ENCODE data around the gene PPAT.

The PPAT gene

GRCh38 chr4:56469489-56470210, 34.2 kb upstream of the PPAT start:
- 100% methylated on average over 1 of the region's 6 CpGs; no CpG with 5 or more reads in 1 of the 2 donors for WGBS, 2 donors (ENCODE audit: extremely low coverage in 2 of 2, insufficient read length in 2 of 2, insufficient replicate concordance in 1 of 2)
- no peak overlapping the region for H3K27ac ChIP-seq (replicated peaks; ENCODE audit: low read length)
- H2AFZ ChIP-seq (ENCODE audit: low read length): no peak overlapping the region
- H4K8ac ChIP-seq (ENCODE audit: low read depth, low read length): no peak overlapping the region
- H3K9me3 ChIP-seq (replicated peaks in 1 of 2; ENCODE audit: control insufficient read depth in 2 of 2, insufficient read depth in 1 of 2, low read depth in 1 of 2, low read length in 2 of 2): no peaks in the 10 kb centered on the region
- no peak overlapping the region for H2BK15ac ChIP-seq (ENCODE audit: low read length)
- H3K36me3 ChIP-seq (replicated peaks in 1 of 2; ENCODE audit: control insufficient read depth in 2 of 2, insufficient read depth in 2 of 2, low read length in 2 of 2): peaks cover 7 to 59% of the 10 kb centered on the region in 2 donors
- H3K18ac ChIP-seq (ENCODE audit: low read length): no peak overlapping the region
- H3K4me2 ChIP-seq (ENCODE audit: insufficient read depth, low read length, poor library complexity, severe bottlenecking): no peak overlapping the region
- no peak overlapping the region for H2BK5ac ChIP-seq (ENCODE audit: low read length)
- no peaks in the 10 kb centered on the region for H3K27me3 ChIP-seq (ENCODE audit: control insufficient read depth in 3 of 3, insufficient read depth in 3 of 3, low read depth in 1 of 3, low read length in 3 of 3)
- no peak overlapping the region for H4K91ac ChIP-seq (ENCODE audit: low read depth, low read length, poor library complexity)
- H2AK5ac ChIP-seq (ENCODE audit: low read depth, low read length): no peak overlapping the region
- H3K4ac ChIP-seq (ENCODE audit: low read length): no peak overlapping the region
- DNase-seq (ENCODE audit: low spot score): no peak
- H3K14ac ChIP-seq (ENCODE audit: low read length): no peak overlapping the region
- no peak overlapping the region for H2BK120ac ChIP-seq (ENCODE audit: low read depth, low read length)
- H3K23ac ChIP-seq (ENCODE audit: low read depth, low read length, poor library complexity): no peak overlapping the region
- peaks cover 0 to 6% of the 10 kb centered on the region in 2 donors for H3K4me1 ChIP-seq (ENCODE audit: control insufficient read depth in 2 of 2, insufficient read depth in 1 of 2, low read depth in 1 of 2, low read length in 2 of 2)
- peaks cover 2% of the 10 kb centered on the region for H3K79me1 ChIP-seq (ENCODE audit: low read depth, low read length)
- H3K4me3 ChIP-seq (ENCODE audit: low read length in 2 of 2): no peak overlapping the region
- H3K9ac ChIP-seq (ENCODE audit: low read depth, low read length, poor library complexity): no peak overlapping the region
- H2BK12ac ChIP-seq (ENCODE audit: low read length): no peak overlapping the region

- H3K14ac ChIP-seq (ENCODE audit: low read length): no peak overlapping the region
- H3K4me2 ChIP-seq (ENCODE audit: insufficient read depth, low read length, poor library complexity, severe bottlenecking): peak overlapping the region; percentile 69
- H3K36me3 ChIP-seq (replicated peaks in 1 of 2; ENCODE audit: control insufficient read depth in 2 of 2, insufficient read depth in 2 of 2, low read length in 2 of 2): peaks cover 3 to 54% of the 10 kb centered on the region in 2 donors
- H3K23ac ChIP-seq (ENCODE audit: low read depth, low read length, poor library complexity): no peak overlapping the region
- no peak overlapping the region for H4K8ac ChIP-seq (ENCODE audit: low read depth, low read length)
- peak overlapping the region; percentile 92 for H2AFZ ChIP-seq (ENCODE audit: low read length)
- peak overlapping the region; percentile 79 to 92 for H3K4me3 ChIP-seq (ENCODE audit: low read length in 2 of 2)
- no peak overlapping the region for H2BK120ac ChIP-seq (ENCODE audit: low read depth, low read length)
- H3K4me1 ChIP-seq (ENCODE audit: control insufficient read depth in 2 of 2, insufficient read depth in 1 of 2, low read depth in 1 of 2, low read length in 2 of 2): peaks cover 0 to 6% of the 10 kb centered on the region in 2 donors
- H3K79me1 ChIP-seq (ENCODE audit: low read depth, low read length): peaks cover 2% of the 10 kb centered on the region
- no peak overlapping the region for H4K91ac ChIP-seq (ENCODE audit: low read depth, low read length, poor library complexity)
- H2BK12ac ChIP-seq (ENCODE audit: low read length): no peak overlapping the region
- H3K4ac ChIP-seq (ENCODE audit: low read length): no peak overlapping the region
- no peak overlapping the region for H2BK15ac ChIP-seq (ENCODE audit: low read length)
- H3K27ac ChIP-seq (replicated peaks; ENCODE audit: low read length): peak overlapping the region; percentile 79
- no CpG with 5 or more reads among the region's 10 CpGs for WGBS, 2 donors (ENCODE audit: extremely low coverage in 2 of 2, insufficient read length in 2 of 2, insufficient replicate concordance in 1 of 2)
- no peaks in the 10 kb centered on the region for H3K9me3 ChIP-seq (replicated peaks in 1 of 2; ENCODE audit: control insufficient read depth in 2 of 2, insufficient read depth in 1 of 2, low read depth in 1 of 2, low read length in 2 of 2)
- H2AK5ac ChIP-seq (ENCODE audit: low read depth, low read length): no peak overlapping the region
- H3K18ac ChIP-seq (ENCODE audit: low read length): no peak overlapping the region
- no peak overlapping the region for H2BK5ac ChIP-seq (ENCODE audit: low read length)
- DNase-seq (ENCODE audit: low spot score): no peak
- peak overlapping the region; percentile 51 for H3K9ac ChIP-seq (ENCODE audit: low read depth, low read length, poor library complexity)
- H3K27me3 ChIP-seq (ENCODE audit: control insufficient read depth in 3 of 3, insufficient read depth in 3 of 3, low read depth in 1 of 3, low read length in 3 of 3): no peaks in the 10 kb centered on the region
Observed at GRCh38 chr4:56468097-56468422, 32.6 kb upstream of the PPAT start.

GRCh38 chr4:56467284-56468096, 32.1 kb upstream of the PPAT start, which contains the start of gene SRP72:
Gene SRP72, plus strand, starts transcription at chr4:56467617. Its CDS starts 19 bp downstream, at chr4:56467636.
- H4K8ac ChIP-seq (ENCODE audit: low read depth, low read length): no peak within 1 kb of the TSS
- peak within 1 kb of the TSS; percentile 92 for H2AFZ ChIP-seq (ENCODE audit: low read length)
- no peak within 1 kb of the TSS for H4K91ac ChIP-seq (ENCODE audit: low read depth, low read length, poor library complexity)
- peak within 1 kb of the TSS; percentile 79 to 92 for H3K4me3 ChIP-seq (ENCODE audit: low read length in 2 of 2)
- peaks cover 0 to 6% of the 10 kb centered on the region in 2 donors for H3K4me1 ChIP-seq (ENCODE audit: control insufficient read depth in 2 of 2, insufficient read depth in 1 of 2, low read depth in 1 of 2, low read length in 2 of 2)
- peak within 1 kb of the TSS; percentile 49 for H3K23ac ChIP-seq (ENCODE audit: low read depth, low read length, poor library complexity)
- H3K4ac ChIP-seq (ENCODE audit: low read length): no peak within 1 kb of the TSS
- peak within 1 kb of the TSS; percentile 91 for H3K9ac ChIP-seq (ENCODE audit: low read depth, low read length, poor library complexity)
- H3K27me3 ChIP-seq (ENCODE audit: control insufficient read depth in 3 of 3, insufficient read depth in 3 of 3, low read depth in 1 of 3, low read length in 3 of 3): no peaks in the 10 kb centered on the region
- H3K36me3 ChIP-seq (replicated peaks in 1 of 2; ENCODE audit: control insufficient read depth in 2 of 2, insufficient read depth in 2 of 2, low read length in 2 of 2): peaks cover 3 to 54% of the 10 kb centered on the region in 2 donors
- H2AK5ac ChIP-seq (ENCODE audit: low read depth, low read length): no peak within 1 kb of the TSS
- H3K27ac ChIP-seq (replicated peaks; ENCODE audit: low read length): peak within 1 kb of the TSS; percentile 79
- H3K18ac ChIP-seq (ENCODE audit: low read length): peak within 1 kb of the TSS; percentile 97
- H2BK15ac ChIP-seq (ENCODE audit: low read length): no peak within 1 kb of the TSS
- no peak within 1 kb of the TSS for H2BK12ac ChIP-seq (ENCODE audit: low read length)
- no CpG with 5 or more reads among the region's 62 CpGs for WGBS, 2 donors (ENCODE audit: extremely low coverage in 2 of 2, insufficient read length in 2 of 2, insufficient replicate concordance in 1 of 2)
- H3K9me3 ChIP-seq (replicated peaks in 1 of 2; ENCODE audit: control insufficient read depth in 2 of 2, insufficient read depth in 1 of 2, low read depth in 1 of 2, low read length in 2 of 2): no peaks in the 10 kb centered on the region
- H3K14ac ChIP-seq (ENCODE audit: low read length): no peak within 1 kb of the TSS
- H2BK5ac ChIP-seq (ENCODE audit: low read length): peak within 1 kb of the TSS; percentile 92
- peaks cover 2% of the 10 kb centered on the region for H3K79me1 ChIP-seq (ENCODE audit: low read depth, low read length)
- no peak within 1 kb of the TSS for H2BK120ac ChIP-seq (ENCODE audit: low read depth, low read length)
- peak within 1 kb of the TSS; percentile 70 for H3K4me2 ChIP-seq (ENCODE audit: insufficient read depth, low read length, poor library complexity, severe bottlenecking)
- DNase-seq (ENCODE audit: low spot score): peak; percentile 77

- H3K36me3 ChIP-seq (replicated peaks in 1 of 2; ENCODE audit: control insufficient read depth in 2 of 2, insufficient read depth in 2 of 2, low read length in 2 of 2): peaks cover 7 to 54% of the 10 kb centered on the region in 2 donors
- peak overlapping the region; percentile 92 for H2BK5ac ChIP-seq (ENCODE audit: low read length)
- no peak overlapping the region for H3K9ac ChIP-seq (ENCODE audit: low read depth, low read length, poor library complexity)
- H2BK12ac ChIP-seq (ENCODE audit: low read length): no peak overlapping the region
- H3K14ac ChIP-seq (ENCODE audit: low read length): no peak overlapping the region
- H2BK120ac ChIP-seq (ENCODE audit: low read depth, low read length): no peak overlapping the region
- peak overlapping the region; percentile 70 for H3K4me2 ChIP-seq (ENCODE audit: insufficient read depth, low read length, poor library complexity, severe bottlenecking)
- H3K27ac ChIP-seq (replicated peaks; ENCODE audit: low read length): peak overlapping the region; percentile 62
- no peaks in the 10 kb centered on the region for H3K9me3 ChIP-seq (replicated peaks in 1 of 2; ENCODE audit: control insufficient read depth in 2 of 2, insufficient read depth in 1 of 2, low read depth in 1 of 2, low read length in 2 of 2)
- H2AFZ ChIP-seq (ENCODE audit: low read length): peak overlapping the region; percentile 92
- H3K23ac ChIP-seq (ENCODE audit: low read depth, low read length, poor library complexity): no peak overlapping the region
- no peak for DNase-seq (ENCODE audit: low spot score)
- no peak overlapping the region for H3K18ac ChIP-seq (ENCODE audit: low read length)
- H3K4me3 ChIP-seq (ENCODE audit: low read length in 2 of 2): peak overlapping the region; percentile 79 to 92
- WGBS, 2 donors (ENCODE audit: extremely low coverage in 2 of 2, insufficient read length in 2 of 2, insufficient replicate concordance in 1 of 2): no CpG with 5 or more reads among the region's 8 CpGs
- H2AK5ac ChIP-seq (ENCODE audit: low read depth, low read length): no peak overlapping the region
- H4K8ac ChIP-seq (ENCODE audit: low read depth, low read length): no peak overlapping the region
- peaks cover 2% of the 10 kb centered on the region for H3K79me1 ChIP-seq (ENCODE audit: low read depth, low read length)
- H3K4me1 ChIP-seq (ENCODE audit: control insufficient read depth in 2 of 2, insufficient read depth in 1 of 2, low read depth in 1 of 2, low read length in 2 of 2): peaks cover 0 to 6% of the 10 kb centered on the region in 2 donors
- no peaks in the 10 kb centered on the region for H3K27me3 ChIP-seq (ENCODE audit: control insufficient read depth in 3 of 3, insufficient read depth in 3 of 3, low read depth in 1 of 3, low read length in 3 of 3)
- no peak overlapping the region for H4K91ac ChIP-seq (ENCODE audit: low read depth, low read length, poor library complexity)
- H2BK15ac ChIP-seq (ENCODE audit: low read length): no peak overlapping the region
- H3K4ac ChIP-seq (ENCODE audit: low read length): no peak overlapping the region
Observed at GRCh38 chr4:56466910-56467283, 31.5 kb upstream of the PPAT start.

Measured in neuronal stem cell (in vitro differentiated cells).